ENCODE data around the gene ZAP70.

The ZAP70 gene

DNA sequence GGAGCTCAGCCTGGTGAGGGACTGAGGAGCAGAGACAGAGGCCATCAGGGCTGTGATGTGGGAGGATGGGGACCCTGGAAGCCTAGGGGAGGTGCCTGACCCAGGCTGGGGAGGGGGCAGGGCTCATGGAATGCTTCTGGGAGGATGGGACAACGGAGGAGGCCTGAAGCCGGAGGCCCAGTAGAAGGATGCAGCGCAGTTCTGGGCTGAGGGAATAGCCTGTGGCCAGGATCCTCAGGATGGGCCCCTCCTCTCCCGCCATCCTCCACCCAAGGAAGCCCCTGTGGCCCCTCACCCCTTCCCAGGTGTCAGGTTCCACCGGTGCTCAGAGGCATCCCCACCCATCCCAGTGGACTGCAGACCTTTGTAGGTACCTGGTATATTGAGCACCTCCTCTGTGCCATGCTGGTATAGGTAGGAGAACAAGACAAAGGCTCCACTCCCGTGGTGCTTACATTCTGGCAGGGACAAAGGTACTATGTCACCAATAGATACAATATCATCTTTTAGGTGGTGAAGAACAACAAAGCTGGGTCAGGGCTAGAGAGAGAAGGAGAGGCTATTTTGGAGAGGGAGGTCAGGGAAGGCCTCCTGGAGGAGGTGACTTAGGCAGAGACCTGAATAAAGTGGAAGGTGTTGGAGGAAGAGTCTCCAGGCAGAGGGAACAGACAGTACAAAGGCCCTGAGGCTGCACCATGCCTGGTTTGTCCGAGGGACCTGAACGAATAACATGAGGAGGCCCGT, 2.7 kb downstream of the ZAP70 start:
- ChIA-PET CTCF (interaction anchor here (0.7 to 11.6 kb wide), 3 partner anchors 10 to 25 kb away, joined by 3 to 108 read pairs (median 3); no protein-coding TSS in a partner anchor), POLR2A (no interaction called here)
- Histone ChIP-seq H3K4me3 (ENCODE audit: control insufficient read depth in 1 of 7, extremely low read depth in 1 of 7, insufficient read depth in 4 of 7, low read depth in 2 of 7, low read length in 6 of 7) (no peak overlapping the region), H3K9me3 (ENCODE audit: control extremely low read depth in 1 of 5, control insufficient read depth in 4 of 5, insufficient read depth in 2 of 5, low read depth in 1 of 5, low read length in 4 of 5) (no peaks in the 10 kb centered on the region), H3K27me3 (replicated peaks in 2 of 5; ENCODE audit: control insufficient read depth in 4 of 5, insufficient read depth in 5 of 5, low read length in 4 of 5) (no peaks in the 10 kb centered on the region), H3K27ac (ENCODE audit: insufficient read depth in 1 of 2, low read depth in 1 of 2, low read length in 2 of 2, poor library complexity in 1 of 2, severe bottlenecking in 2 of 2) (no peak overlapping the region), H3K36me3 (ENCODE audit: control insufficient read depth in 4 of 4, insufficient read depth in 4 of 4, low read length in 3 of 4) (no peaks in the 10 kb centered on the region), H3K4me1 (ENCODE audit: control extremely low read depth in 1 of 4, control insufficient read depth in 4 of 4, insufficient read depth in 4 of 4, low read length in 3 of 4) (peaks cover 2 to 54% (median 50%) of the 10 kb centered on the region in 4 experiments)
- no peak for DNase-seq
- WGBS (ENCODE audit: insufficient coverage) = 100% methylated on average over 6 of the region's 9 CpGs

GRCh38 chr2:97716695-97717612, 3.6 kb downstream of the ZAP70 start:
- CTCF ChIA-PET = interaction anchor here (1.1 to 11.6 kb wide), 6 partner anchors 10 to 31 kb away, joined by 3 to 108 read pairs (median 4); no protein-coding TSS in a partner anchor
- DNase-seq = no peak
- H3K36me3 ChIP-seq (ENCODE audit: control insufficient read depth in 4 of 4, insufficient read depth in 4 of 4, low read length in 3 of 4) = no peaks in the 10 kb centered on the region
- 97% methylated on average over 20 of the region's 21 CpGs for WGBS (ENCODE audit: insufficient coverage)
- H3K4me3 ChIP-seq (ENCODE audit: control insufficient read depth in 1 of 7, extremely low read depth in 1 of 7, insufficient read depth in 4 of 7, low read depth in 2 of 7, low read length in 6 of 7) = no peak overlapping the region
- H3K27ac ChIP-seq (ENCODE audit: insufficient read depth in 1 of 2, low read depth in 1 of 2, low read length in 2 of 2, poor library complexity in 1 of 2, severe bottlenecking in 2 of 2) = no peak overlapping the region
- H3K4me1 ChIP-seq (ENCODE audit: control extremely low read depth in 1 of 4, control insufficient read depth in 4 of 4, insufficient read depth in 4 of 4, low read length in 3 of 4) = peaks cover 2 to 54% (median 50%) of the 10 kb centered on the region in 4 experiments
- no peaks in the 10 kb centered on the region for H3K9me3 ChIP-seq (ENCODE audit: control extremely low read depth in 1 of 5, control insufficient read depth in 4 of 5, insufficient read depth in 2 of 5, low read depth in 1 of 5, low read length in 4 of 5)
- POLR2A ChIA-PET = no interaction called here
- no peaks in the 10 kb centered on the region for H3K27me3 ChIP-seq (replicated peaks in 2 of 5; ENCODE audit: control insufficient read depth in 4 of 5, insufficient read depth in 5 of 5, low read length in 4 of 5)

GRCh38 chr2:97717613-97717995, 4.2 kb downstream of the ZAP70 start:
- no peaks in the 10 kb centered on the region for H3K36me3 ChIP-seq (ENCODE audit: control insufficient read depth in 4 of 4, insufficient read depth in 4 of 4, low read length in 3 of 4)
- no peaks in the 10 kb centered on the region for H3K9me3 ChIP-seq (ENCODE audit: control extremely low read depth in 1 of 5, control insufficient read depth in 4 of 5, insufficient read depth in 2 of 5, low read depth in 1 of 5, low read length in 4 of 5)
- H3K27me3 ChIP-seq (replicated peaks in 2 of 5; ENCODE audit: control insufficient read depth in 4 of 5, insufficient read depth in 5 of 5, low read length in 4 of 5) = no peaks in the 10 kb centered on the region
- DNase-seq = no peak
- H3K4me3 ChIP-seq (ENCODE audit: control insufficient read depth in 1 of 7, extremely low read depth in 1 of 7, insufficient read depth in 4 of 7, low read depth in 2 of 7, low read length in 6 of 7) = no peak overlapping the region
- peaks cover 2 to 52% (median 47%) of the 10 kb centered on the region in 4 experiments for H3K4me1 ChIP-seq (ENCODE audit: control extremely low read depth in 1 of 4, control insufficient read depth in 4 of 4, insufficient read depth in 4 of 4, low read length in 3 of 4)
- ChIA-PET CTCF (interaction anchor here (1.1 to 11.6 kb wide), 10 partner anchors 8 to 31 kb away, joined by 3 to 108 read pairs (median 5); no protein-coding TSS in a partner anchor), POLR2A (no interaction called here)
- 100% methylated on average over 2 of the region's 3 CpGs for WGBS (ENCODE audit: insufficient coverage)
- H3K27ac ChIP-seq (ENCODE audit: insufficient read depth in 1 of 2, low read depth in 1 of 2, low read length in 2 of 2, poor library complexity in 1 of 2, severe bottlenecking in 2 of 2) = no peak overlapping the region

- DNase-seq = peak; percentile 38 to 86 (median 81)
- WGBS (ENCODE audit: insufficient coverage) = 53% methylated on average over 14 of the region's 21 CpGs
- peak overlapping the region in 2 of 7 experiments; percentile 14 to 23 for H3K4me3 ChIP-seq (ENCODE audit: control insufficient read depth in 1 of 7, extremely low read depth in 1 of 7, insufficient read depth in 4 of 7, low read depth in 2 of 7, low read length in 6 of 7)
- H3K27me3 ChIP-seq (replicated peaks in 2 of 5; ENCODE audit: control insufficient read depth in 4 of 5, insufficient read depth in 5 of 5, low read length in 4 of 5) = no peaks in the 10 kb centered on the region
- no peak overlapping the region for H3K27ac ChIP-seq (ENCODE audit: insufficient read depth in 1 of 2, low read depth in 1 of 2, low read length in 2 of 2, poor library complexity in 1 of 2, severe bottlenecking in 2 of 2)
- H3K4me1 ChIP-seq (ENCODE audit: control extremely low read depth in 1 of 4, control insufficient read depth in 4 of 4, insufficient read depth in 4 of 4, low read length in 3 of 4) = peaks cover 2 to 45% (median 40%) of the 10 kb centered on the region in 4 experiments
- H3K36me3 ChIP-seq (ENCODE audit: control insufficient read depth in 4 of 4, insufficient read depth in 4 of 4, low read length in 3 of 4) = no peaks in the 10 kb centered on the region
- CTCF ChIA-PET = interaction anchor here (0.6 to 2.0 kb wide), 12 partner anchors 8 to 736 kb away, joined by 3 to 7 read pairs (median 4); no protein-coding TSS in a partner anchor
- no peaks in the 10 kb centered on the region for H3K9me3 ChIP-seq (ENCODE audit: control extremely low read depth in 1 of 5, control insufficient read depth in 4 of 5, insufficient read depth in 2 of 5, low read depth in 1 of 5, low read length in 4 of 5)
- POLR2A ChIA-PET = no interaction called here
Measured at GRCh38 chr2:97718051-97718882, 4.9 kb downstream of the ZAP70 start.

GRCh38 chr2:97718942-97719341, 5.6 kb downstream of the ZAP70 start:
- Histone ChIP-seq H3K4me1 (ENCODE audit: control extremely low read depth in 1 of 4, control insufficient read depth in 4 of 4, insufficient read depth in 4 of 4, low read length in 3 of 4) (peaks cover 2 to 38% (median 33%) of the 10 kb centered on the region in 4 experiments), H3K36me3 (ENCODE audit: control insufficient read depth in 4 of 4, insufficient read depth in 4 of 4, low read length in 3 of 4) (no peaks in the 10 kb centered on the region), H3K4me3 (ENCODE audit: control insufficient read depth in 1 of 7, extremely low read depth in 1 of 7, insufficient read depth in 4 of 7, low read depth in 2 of 7, low read length in 6 of 7) (peak overlapping the region in 2 of 7 experiments; percentile 14 to 23), H3K27ac (ENCODE audit: insufficient read depth in 1 of 2, low read depth in 1 of 2, low read length in 2 of 2, poor library complexity in 1 of 2, severe bottlenecking in 2 of 2) (peak overlapping the region in 1 of 2 experiments; percentile 11), H3K27me3 (replicated peaks in 2 of 5; ENCODE audit: control insufficient read depth in 4 of 5, insufficient read depth in 5 of 5, low read length in 4 of 5) (peaks cover 0 to 3% (median 0%) of the 10 kb centered on the region in 5 experiments), H3K9me3 (ENCODE audit: control extremely low read depth in 1 of 5, control insufficient read depth in 4 of 5, insufficient read depth in 2 of 5, low read depth in 1 of 5, low read length in 4 of 5) (peaks cover 0 to 3% (median 0%) of the 10 kb centered on the region in 5 experiments)
- DNase-seq = peak in 1 of 3 donors; percentile 48
- ChIA-PET CTCF (interaction anchor here (0.6 to 2.0 kb wide), 10 partner anchors 9 to 735 kb away, joined by 3 to 7 read pairs (median 4); no protein-coding TSS in a partner anchor), POLR2A (no interaction called here)
- 63% methylated on average over 3 of the region's 3 CpGs for WGBS (ENCODE audit: insufficient coverage)

DNA sequence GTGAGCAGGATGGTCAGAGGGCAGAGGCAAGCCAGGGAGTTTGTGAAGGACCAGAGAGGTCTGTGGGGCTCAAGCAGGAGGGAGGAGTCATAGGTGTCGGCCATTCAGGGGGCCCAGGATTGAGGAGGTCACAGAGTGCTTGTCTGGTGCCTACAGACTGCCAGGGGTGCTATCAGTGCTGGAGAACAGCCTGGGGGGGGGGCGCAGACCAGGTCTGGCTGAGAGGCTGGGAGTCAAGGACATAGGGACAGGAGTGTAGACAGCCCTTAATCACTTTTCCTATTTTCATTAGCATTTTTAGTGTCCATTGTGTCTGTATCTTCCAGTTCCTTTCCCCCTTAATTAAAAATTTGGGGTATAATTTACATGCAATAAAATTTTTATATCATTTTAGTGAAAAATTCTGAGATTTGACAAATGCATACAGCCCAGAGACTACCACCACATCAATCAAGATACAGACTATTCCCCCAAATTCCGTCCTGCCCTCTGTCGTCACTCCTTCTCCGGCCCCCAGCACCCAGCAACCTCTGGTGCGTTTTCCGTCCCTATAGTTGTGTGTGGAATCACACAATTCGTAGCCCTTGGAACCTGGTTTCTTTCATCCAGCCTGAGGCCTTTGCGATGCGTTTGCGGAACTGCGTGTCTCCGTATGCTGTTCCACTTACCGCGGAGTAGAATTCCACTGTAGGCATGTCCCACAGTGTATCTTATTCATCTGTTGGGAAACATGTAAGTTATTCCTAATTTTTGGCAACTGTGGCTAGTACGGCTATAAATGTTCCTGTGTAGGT, 6.2 kb downstream of the ZAP70 start:
- ChIA-PET POLR2A (no interaction called here), CTCF (interaction anchor here (0.6 to 2.0 kb wide), 6 partner anchors 10 to 735 kb away, joined by 3 to 6 read pairs (median 4); no protein-coding TSS in a partner anchor)
- Histone ChIP-seq H3K27ac (ENCODE audit: insufficient read depth in 1 of 2, low read depth in 1 of 2, low read length in 2 of 2, poor library complexity in 1 of 2, severe bottlenecking in 2 of 2) (peak overlapping the region in 1 of 2 experiments; percentile 11), H3K4me3 (ENCODE audit: control insufficient read depth in 1 of 7, extremely low read depth in 1 of 7, insufficient read depth in 4 of 7, low read depth in 2 of 7, low read length in 6 of 7) (peak overlapping the region in 1 of 7 experiments; percentile 23), H3K27me3 (replicated peaks in 2 of 5; ENCODE audit: control insufficient read depth in 4 of 5, insufficient read depth in 5 of 5, low read length in 4 of 5) (peaks cover 0 to 9% (median 0%) of the 10 kb centered on the region in 5 experiments), H3K36me3 (ENCODE audit: control insufficient read depth in 4 of 4, insufficient read depth in 4 of 4, low read length in 3 of 4) (no peaks in the 10 kb centered on the region), H3K4me1 (ENCODE audit: control extremely low read depth in 1 of 4, control insufficient read depth in 4 of 4, insufficient read depth in 4 of 4, low read length in 3 of 4) (peaks cover 0 to 34% (median 29%) of the 10 kb centered on the region in 4 experiments), H3K9me3 (ENCODE audit: control extremely low read depth in 1 of 5, control insufficient read depth in 4 of 5, insufficient read depth in 2 of 5, low read depth in 1 of 5, low read length in 4 of 5) (peaks cover 0 to 4% (median 0%) of the 10 kb centered on the region in 5 experiments)
- 97% methylated on average over 15 of the region's 16 CpGs for WGBS (ENCODE audit: insufficient coverage)
- DNase-seq = no peak

All from common myeloid progenitor, CD34-positive (primary cell).